GM19455 (cell line): Measurements from ENCODE around the gene HSFX2.
"Not testable (repeated sequence)": the region's sequence is repeated elsewhere in the genome, so short reads cannot be mapped to it uniquely, and the experiment has no call there.

Source experiments
- ATAC-seq: cut with Tn5 transposase; IDR thresholded peaks from one replicate; pipeline ENCODE4 v1.9.1; 2021; ENCODE audit not compliant: unreplicated experiment

HSFX2 gene

DNA sequence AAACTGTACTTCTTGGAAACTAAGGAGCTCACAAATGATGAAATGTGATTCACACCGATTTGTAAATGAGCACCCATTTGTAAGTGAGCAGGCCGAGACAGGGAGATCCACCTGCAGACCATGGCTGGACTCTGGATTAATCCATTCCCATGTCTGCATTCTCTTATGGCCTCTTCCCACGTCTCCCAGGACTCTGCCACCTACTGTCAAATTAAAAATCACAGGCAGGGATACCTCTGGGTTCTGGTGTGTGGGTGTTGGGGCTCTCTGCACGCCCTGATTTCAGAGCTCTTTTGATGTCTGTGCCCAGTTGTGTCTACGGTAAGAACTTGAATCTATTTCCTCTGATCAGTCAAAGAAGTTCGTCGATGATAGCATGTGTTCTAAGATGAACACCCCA lies 4.1 kb downstream of the HSFX2 start:
- ATAC-seq: not testable (repeated sequence)

DNA sequence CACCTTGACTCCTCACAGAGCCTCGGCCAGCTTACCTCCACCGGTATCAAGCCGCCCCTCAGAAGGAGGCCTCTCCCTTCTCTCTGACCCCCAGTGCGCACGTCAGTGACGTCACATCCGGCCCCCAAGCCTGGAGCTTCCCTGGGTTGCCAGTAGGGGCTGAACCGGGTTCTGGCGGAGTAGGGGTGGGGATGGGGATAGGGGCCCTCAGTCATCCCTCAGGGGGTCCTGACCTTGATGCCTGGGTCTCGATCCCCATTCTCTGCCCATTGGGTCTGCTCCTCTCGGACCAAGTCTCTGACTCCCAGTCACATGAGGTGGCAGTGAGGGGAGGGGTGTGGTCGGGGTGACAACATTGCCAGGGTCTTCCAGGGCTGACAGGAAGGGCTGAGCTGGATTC lies 7.8 kb downstream of the HSFX2 start, which contains the start of gene MAGEA9B:
TSS of gene MAGEA9B (minus strand) at position 101 of the 400 bp plus-strand sequence. CDS start 4,280 bp downstream, outside the sequence.
- ATAC-seq: not testable (repeated sequence)

DNA sequence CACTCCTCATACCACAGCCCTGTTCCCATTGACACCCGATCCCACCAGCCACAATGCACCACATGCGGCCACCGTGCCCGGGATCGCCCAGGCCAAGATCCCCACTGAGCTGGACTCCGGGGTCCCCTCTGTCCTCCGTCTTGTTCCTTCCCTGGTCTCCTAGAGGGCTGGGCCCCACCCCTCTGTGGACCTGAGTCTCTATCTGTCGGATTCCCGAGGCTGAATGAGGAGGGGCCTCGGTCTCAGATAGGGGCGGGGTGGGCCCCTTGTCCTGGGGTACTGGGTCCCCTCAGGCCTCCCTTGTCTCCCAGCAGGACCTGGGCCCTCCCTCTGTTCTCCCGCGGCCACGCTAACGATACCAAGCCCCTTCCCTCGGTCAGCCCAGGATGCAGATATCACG lies 9.5 kb downstream of the HSFX2 start:
- ATAC-seq: not testable (repeated sequence)

DNA sequence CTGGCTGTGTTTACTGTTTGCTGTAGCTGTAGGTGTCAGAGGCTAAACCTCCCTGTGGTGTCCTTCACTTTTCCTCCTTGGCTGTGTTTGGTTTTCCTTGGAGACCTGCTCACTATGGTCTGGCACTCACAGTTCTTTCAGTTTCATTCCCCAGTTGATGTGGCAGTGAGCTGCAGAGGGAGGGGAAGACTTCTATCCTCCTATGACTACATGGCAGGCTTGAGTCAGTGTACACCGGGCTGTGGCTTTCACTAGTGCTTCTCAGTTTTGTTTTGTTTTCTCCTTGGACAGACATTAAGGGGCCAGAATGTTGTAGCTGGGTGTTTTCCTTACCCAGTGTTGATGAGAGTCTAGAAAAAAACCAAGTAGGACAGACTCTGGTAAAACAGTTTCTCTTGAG lies 21.7 kb downstream of the HSFX2 start:
- peak; percentile 100 for ATAC-seq

- no peak for ATAC-seq
Measured at GRCh38 chrX:149572743-149573142, 22.4 kb downstream of the HSFX2 start.

GRCh38 chrX:149571770-149572169 lies 23.3 kb downstream of the HSFX2 start:
- ATAC-seq: no peak

DNA sequence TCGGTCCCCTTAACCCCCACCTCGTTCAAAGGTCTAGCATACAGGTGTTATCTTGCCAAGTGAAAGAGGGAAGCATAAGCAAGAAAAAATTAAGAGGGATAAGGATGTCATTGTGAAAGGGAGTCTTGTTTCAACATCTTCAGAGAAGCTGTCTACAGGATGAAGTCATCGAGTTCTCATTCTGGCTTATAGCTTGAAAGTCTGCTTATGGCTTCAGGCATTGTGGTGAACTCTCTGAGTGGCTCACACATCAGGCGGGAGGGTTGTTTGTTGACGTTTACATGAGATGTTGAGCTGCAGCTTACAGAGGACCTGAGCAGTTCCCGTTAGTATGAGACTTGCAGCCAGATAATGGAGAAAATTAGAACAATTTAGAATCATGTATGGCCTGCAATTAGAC lies 24.4 kb downstream of the HSFX2 start:
- no peak for ATAC-seq

GRCh38 chrX:149569770-149570169 lies 25.3 kb downstream of the HSFX2 start:
- ATAC-seq: no peak

- no peak for ATAC-seq
Measured at GRCh38 chrX:149568701-149569296, 26.3 kb downstream of the HSFX2 start.

GRCh38 chrX:149567621-149568417 lies 27.3 kb downstream of the HSFX2 start:
- ATAC-seq: no peak

DNA sequence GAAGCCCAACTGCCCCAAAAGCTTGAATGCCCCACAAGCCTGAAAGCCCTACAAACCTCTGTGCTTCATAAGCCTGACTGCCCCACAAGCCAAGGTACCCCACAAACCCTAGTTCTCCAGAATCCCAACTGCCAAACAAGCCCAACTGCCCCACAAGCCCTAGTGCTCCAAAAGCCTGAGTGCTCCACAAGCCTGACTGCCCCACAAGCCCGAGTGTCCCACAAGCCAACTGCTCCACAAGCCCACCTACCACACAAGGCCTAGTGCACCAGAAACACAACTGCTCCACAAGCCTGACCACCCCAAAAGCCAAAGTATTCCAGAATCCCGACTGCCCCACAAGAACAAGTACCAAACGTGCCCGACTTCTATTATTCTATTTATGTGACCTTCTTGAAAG lies 31.8 kb downstream of the HSFX2 start:
- ATAC-seq: no peak

GRCh38 chrX:149555251-149555650 lies 39.9 kb downstream of the HSFX2 start:
- ATAC-seq: not testable (repeated sequence)

DNA sequence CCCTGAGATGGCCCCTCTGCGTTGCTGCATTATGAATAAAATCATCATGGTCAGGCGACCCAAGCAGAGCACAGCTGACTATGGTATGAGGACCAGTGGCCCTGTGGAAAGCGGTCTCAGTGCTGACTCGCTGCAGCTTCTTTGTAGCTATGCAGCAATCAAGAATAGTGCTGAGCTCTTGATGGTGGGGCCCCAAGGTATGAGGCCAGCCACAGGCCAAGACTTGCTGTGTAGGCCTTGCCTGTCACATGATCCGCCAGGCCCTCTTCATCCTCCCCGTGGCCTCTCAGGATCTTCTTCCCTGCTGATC lies 43.2 kb downstream of the HSFX2 start:
- not testable (repeated sequence) for ATAC-seq

GRCh38 chrX:149551245-149551938 lies 43.7 kb downstream of the HSFX2 start:
- ATAC-seq: not testable (repeated sequence)

GRCh38 chrX:149550454-149550853 lies 44.7 kb downstream of the HSFX2 start:
- ATAC-seq: not testable (repeated sequence)

DNA sequence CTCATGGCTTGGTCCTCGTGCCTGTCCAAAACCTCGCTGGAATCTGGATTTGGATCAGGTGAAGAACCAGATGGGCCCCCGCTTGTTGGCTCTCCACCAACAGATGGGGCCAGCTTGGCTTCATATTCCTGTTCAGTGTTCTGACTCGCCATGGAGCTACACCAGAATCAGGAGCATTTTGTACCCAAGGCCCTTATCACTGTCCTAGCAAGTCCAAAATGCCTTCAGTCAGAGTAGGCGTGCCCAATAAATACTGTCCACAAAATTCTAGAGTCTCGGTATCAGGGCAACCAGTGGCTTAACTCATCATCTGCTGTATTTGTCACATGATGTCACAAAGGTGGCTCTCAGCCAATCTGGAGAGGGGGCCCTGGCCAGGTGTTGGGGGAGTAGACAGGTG lies 45.4 kb downstream of the HSFX2 start, which contains the start of gene HSFX3:
TSS of gene HSFX3 (minus strand) at position 224 of the 400 bp plus-strand sequence. CDS start at position 152, 72 bp downstream.
- not testable (repeated sequence) for ATAC-seq

DNA sequence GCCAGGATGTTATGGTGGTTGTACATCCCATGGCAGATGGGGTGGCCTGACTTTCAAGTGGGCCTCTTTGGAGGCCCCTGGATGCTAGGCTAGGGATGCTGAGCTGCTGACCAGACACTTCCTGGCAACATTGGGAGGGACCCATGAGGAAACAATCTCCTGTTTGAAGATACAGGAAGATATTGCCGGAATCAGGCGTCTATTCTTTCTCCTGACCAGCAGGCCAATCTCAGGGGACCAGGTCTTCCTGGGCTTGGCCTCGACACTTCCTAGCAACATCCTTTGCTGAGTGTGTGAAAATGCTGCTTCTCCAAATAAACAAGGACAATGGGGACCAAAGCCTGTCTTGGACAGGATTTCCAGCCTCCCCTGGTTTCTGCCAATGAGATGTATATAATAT lies 47.3 kb downstream of the HSFX2 start:
- not testable (repeated sequence) for ATAC-seq

DNA sequence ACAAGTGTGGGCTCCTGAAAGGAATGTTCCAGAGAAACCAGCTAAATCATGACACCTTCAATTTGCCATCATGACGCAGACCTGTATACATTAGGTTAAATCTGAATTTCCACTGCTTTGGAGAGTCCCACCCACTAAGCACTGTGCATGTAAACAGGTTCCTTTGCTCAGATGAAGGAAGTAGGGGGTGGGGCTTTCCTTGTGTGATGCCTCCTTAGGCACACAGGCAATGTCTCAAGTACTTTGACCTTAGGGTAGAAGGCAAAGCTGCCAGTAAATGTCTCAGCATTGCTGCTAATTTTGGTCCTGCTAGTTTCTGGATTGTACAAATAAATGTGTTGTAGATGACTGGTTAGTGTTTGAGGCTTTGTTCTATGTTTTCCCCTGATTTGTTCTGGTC lies 48.2 kb downstream of the HSFX2 start:
- ATAC-seq: not testable (repeated sequence)

DNA sequence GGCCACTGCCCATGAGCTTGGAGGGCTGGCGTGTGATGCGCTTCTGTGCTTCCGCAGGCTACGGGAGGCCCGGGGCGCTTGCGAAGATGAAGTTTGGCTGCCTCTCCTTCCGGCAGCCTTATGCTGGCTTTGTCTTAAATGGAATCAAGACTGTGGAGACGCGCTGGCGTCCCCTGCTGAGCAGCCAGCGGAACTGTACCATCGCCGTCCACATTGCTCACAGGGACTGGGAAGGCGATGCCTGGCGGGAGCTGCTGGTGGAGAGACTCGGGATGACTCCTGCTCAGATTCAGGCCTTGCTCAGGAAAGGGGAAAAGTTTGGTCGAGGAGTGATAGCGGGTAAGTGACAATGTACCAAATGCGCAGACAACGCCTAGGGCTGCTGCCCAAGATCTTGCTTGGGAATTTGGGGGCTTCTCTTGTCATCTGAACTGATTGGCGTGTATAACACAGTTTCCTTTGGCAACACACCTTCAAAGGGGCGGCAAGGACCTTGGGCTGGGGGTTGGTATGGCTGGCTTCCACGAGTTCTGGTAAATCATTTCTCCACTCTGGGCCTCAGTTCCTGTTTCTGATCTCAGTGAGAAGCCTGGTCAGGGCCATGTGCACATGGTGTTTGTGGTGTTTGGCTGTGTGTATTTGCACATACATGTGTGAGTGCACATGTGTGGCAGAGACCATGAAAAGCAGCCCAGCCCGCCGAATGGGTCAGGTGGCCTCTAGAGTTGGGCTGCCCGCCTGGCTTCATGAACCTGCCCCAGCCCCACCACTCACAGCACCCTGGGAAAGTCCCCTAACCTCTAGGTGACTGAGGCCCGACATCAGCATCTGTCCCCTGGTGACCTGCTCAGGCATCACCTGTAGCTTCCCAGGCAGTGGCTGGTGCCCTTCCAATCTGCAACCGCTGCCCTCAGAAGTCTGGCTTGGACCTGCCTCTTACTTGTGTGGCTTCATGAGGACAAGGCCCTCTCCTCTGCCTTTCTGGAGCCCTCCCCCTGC lies 49.3 kb downstream of the HSFX2 start:
- ATAC-seq: not testable (repeated sequence)
